ENCODE results near the gene ENC1. TPM values are rescaled to one million over a fixed set of nuclear protein-coding genes. Genes with fewer than 3 reads are reported as not detected.

ENC1 gene, protein sequence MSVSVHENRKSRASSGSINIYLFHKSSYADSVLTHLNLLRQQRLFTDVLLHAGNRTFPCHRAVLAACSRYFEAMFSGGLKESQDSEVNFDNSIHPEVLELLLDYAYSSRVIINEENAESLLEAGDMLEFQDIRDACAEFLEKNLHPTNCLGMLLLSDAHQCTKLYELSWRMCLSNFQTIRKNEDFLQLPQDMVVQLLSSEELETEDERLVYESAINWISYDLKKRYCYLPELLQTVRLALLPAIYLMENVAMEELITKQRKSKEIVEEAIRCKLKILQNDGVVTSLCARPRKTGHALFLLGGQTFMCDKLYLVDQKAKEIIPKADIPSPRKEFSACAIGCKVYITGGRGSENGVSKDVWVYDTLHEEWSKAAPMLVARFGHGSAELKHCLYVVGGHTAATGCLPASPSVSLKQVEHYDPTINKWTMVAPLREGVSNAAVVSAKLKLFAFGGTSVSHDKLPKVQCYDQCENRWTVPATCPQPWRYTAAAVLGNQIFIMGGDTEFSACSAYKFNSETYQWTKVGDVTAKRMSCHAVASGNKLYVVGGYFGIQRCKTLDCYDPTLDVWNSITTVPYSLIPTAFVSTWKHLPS
- total RNA-seq (2012; rRNA removed) (55.8 and 70.8 TPM in 2 replicates), polyA plus RNA-seq (2012; rRNA removed) (24.9 and 25.6 TPM in 2 replicates), Bru-seq, nascent RNA (percentile 94 among the genes with signal in this experiment), BruChase-seq, experiment 1, labeled RNA remaining after a 6-hour chase (percentile 61 among the genes with signal in this experiment), BruChase-seq, experiment 2, labeled RNA remaining after a 2-hour chase (percentile 95 among the genes with signal in this experiment)
- 6.4 and 35.1 TPM in 2 replicates for polyA plus RNA-seq (2012; cell fraction: cytosol; rRNA removed)
- 57.2 and 111 TPM in 2 replicates for polyA plus RNA-seq (2012; cell fraction: nucleus; rRNA removed; ENCODE audit: low replicate concordance)
- long read RNA-seq, full-length matches to known transcripts = 19 of 23 reads
- long read RNA-seq, partial matches to known transcripts = 1 of 23 reads
- long read RNA-seq, other reads (novel, unspliced or antisense) = 3 of 23 reads

DNA sequence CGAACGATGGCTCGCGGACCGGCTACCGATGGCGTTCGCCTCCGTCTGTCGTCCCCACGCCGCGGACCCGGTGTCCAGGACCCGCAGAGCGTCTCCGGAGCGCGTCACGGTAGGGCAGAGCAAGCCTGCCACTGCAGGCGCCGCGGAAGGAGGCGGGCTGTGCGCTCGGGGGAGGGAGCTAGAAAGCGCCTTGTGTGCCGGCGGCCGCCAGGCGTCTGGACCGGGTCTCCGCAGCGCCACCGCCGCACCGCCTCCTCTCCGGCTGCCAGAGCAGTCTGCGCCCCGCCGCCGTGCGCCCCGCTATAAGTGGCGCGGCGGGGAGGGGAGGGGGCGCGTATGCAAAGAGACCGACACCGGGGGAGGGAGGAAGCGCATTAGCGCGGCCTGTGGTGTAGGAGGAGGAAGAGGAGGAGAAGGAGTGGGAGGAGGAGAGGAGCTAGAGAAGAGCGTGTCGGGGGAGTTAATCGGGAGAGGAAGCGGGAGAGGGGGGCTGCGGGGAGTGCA is at the start of gene ENC1:
ENC1 (minus strand) TSS at position 279 of the 504 bp plus-strand sequence. CDS start 4,243 bp downstream, outside the sequence.
- WGBS, 2 experiments (ENCODE audit: extremely low coverage in 2 of 2, insufficient read length in 1 of 2) = 0% methylated on average over 14 of the region's 59 CpGs; no CpG with 5 or more reads in 1 of the 2 experiments
- H2AK5ac ChIP-seq (ENCODE audit: low read depth, low read length) = peak within 1 kb of the TSS; percentile 36
- H3K4ac ChIP-seq (ENCODE audit: low read depth, low read length) = peak within 1 kb of the TSS; percentile 87
- peak within 1 kb of the TSS; percentile 91 for H2BK5ac ChIP-seq (ENCODE audit: low read depth, low read length, poor library complexity, severe bottlenecking)
- DNase-seq (peak; percentile 84), ATAC-seq (ENCODE audit: low read depth) (peak; percentile 77)
- peak within 1 kb of the TSS; percentile 91 for H2AFZ ChIP-seq (replicated peaks; ENCODE audit: low read length, poor library complexity)
- ChIA-PET POLR2A (ENCODE audit: unreplicated experiment) (interaction anchor here (1.4 kb wide), 1 partner anchor 601 kb away, joined by 3 read pairs; no protein-coding TSS in a partner anchor), CTCF (interaction anchor here (0.8 to 1.3 kb wide), 5 partner anchors 97 to 738 kb away, joined by 3 to 8 read pairs (median 3); no protein-coding TSS in a partner anchor)
- BruUV-seq (replicated peaks) = no TSS peak
- H2AK9ac ChIP-seq (replicated peaks; ENCODE audit: low read depth, low read length, poor library complexity) = peak within 1 kb of the TSS; percentile 83
- peak within 1 kb of the TSS; percentile 46 for H3K18ac ChIP-seq (ENCODE audit: low read depth, low read length)
- peak within 1 kb of the TSS; percentile 82 for H3K27ac ChIP-seq (ENCODE audit: insufficient read depth, low read length)
- H4K20me1 ChIP-seq (ENCODE audit: insufficient read depth, low read length) = peaks cover 30% of the 10 kb centered on the region
- peak within 1 kb of the TSS; percentile 91 for H3K14ac ChIP-seq (replicated peaks; ENCODE audit: low read depth, low read length)
- peaks cover 16% of the 10 kb centered on the region for H3K4me1 ChIP-seq (ENCODE audit: control insufficient read depth, insufficient read depth, low read length)
- peak within 1 kb of the TSS; percentile 83 for H3K9ac ChIP-seq (ENCODE audit: low read depth, low read length)
- H3K9me1 ChIP-seq (ENCODE audit: insufficient read depth, low read length) = peaks cover 20% of the 10 kb centered on the region
- intact Hi-C loops (cut with micrococcal nuclease) (loop anchor here (5.0 kb wide), 5 partner anchors 248 to 583 kb away; no protein-coding TSS in a partner anchor), in situ Hi-C loops (cut with MboI; ENCODE audit: low sequenced_read_pairs) (loop anchor here (10.0 kb wide), 2 partner anchors 606 to 846 kb away; no protein-coding TSS in a partner anchor), dilution Hi-C loops (cut with HindIII; ENCODE audit: low sequenced_read_pairs, unreplicated experiment) (no loop called here)
- peak within 1 kb of the TSS; percentile 62; the same call in 2 of the 3 replicates for H2BK15ac ChIP-seq (ENCODE audit: low read depth, low read length)
- H3K4me2 ChIP-seq (ENCODE audit: low read depth, low read length) = peak within 1 kb of the TSS; percentile 93
- H2BK120ac ChIP-seq (ENCODE audit: low read depth, low read length) = peak within 1 kb of the TSS; percentile 81
- H4K8ac ChIP-seq (ENCODE audit: low read depth in 2 of 2, low read length in 2 of 2) = peak within 1 kb of the TSS; percentile 39 to 41; a peak in 3 of 4 replicates
- H3K4me3 ChIP-seq (ENCODE audit: insufficient read depth, low read depth, low read length) = peak within 1 kb of the TSS; percentile 95
- H3K79me1 ChIP-seq (ENCODE audit: low read depth in 1 of 2, low read length in 2 of 2) = peaks cover 5 to 41% of the 10 kb centered on the region in 2 experiments; a peak in 3 of 4 replicates
- H4K5ac ChIP-seq (ENCODE audit: low read depth, low read length) = 0 out of 2 replicates have a peak within 1 kb of the TSS, but pooled peaks have one; percentile 11
- H3K23ac ChIP-seq (ENCODE audit: low read depth, low read length) = peak within 1 kb of the TSS; percentile 95
- H4K91ac ChIP-seq (ENCODE audit: insufficient read depth, low read depth, low read length) = peak within 1 kb of the TSS; percentile 74
- H3K56ac ChIP-seq (ENCODE audit: extremely low read depth, insufficient read depth, low read length) = peak within 1 kb of the TSS; percentile 86
- H3K36me3 ChIP-seq (ENCODE audit: control insufficient read depth, insufficient read depth, low read length) = peaks cover 4% of the 10 kb centered on the region
- no peaks in the 10 kb centered on the region for H3K27me3 ChIP-seq (ENCODE audit: control insufficient read depth, insufficient read depth, low read length)
- peak within 1 kb of the TSS; percentile 54 for H2BK20ac ChIP-seq (ENCODE audit: low read depth, low read length)
- H3K9me3 ChIP-seq (ENCODE audit: control insufficient read depth, insufficient read depth, low read length) = no peaks in the 10 kb centered on the region
- no peak for TF ChIP-seq RFX5 (IDR thresholded peaks at IDR 0.05; ENCODE audit: low read depth, low read length)
- TF ChIP-seq MXI1 (IDR thresholded peaks at IDR 0.05; ENCODE audit: borderline replicate concordance, low read depth, low read length) = no peak
- TF ChIP-seq BHLHE40 (IDR thresholded peaks at IDR 0.05; ENCODE audit: low read depth, low read length) = no peak
- no peak for TF ChIP-seq NFE2L2 (IDR thresholded peaks at IDR 0.05; ENCODE audit: low read depth, low read length)
- TF ChIP-seq FOS (IDR thresholded peaks at IDR 0.05; ENCODE audit: low read depth, low read length) = no peak
- no peak for TF ChIP-seq CEBPB (IDR thresholded peaks at IDR 0.05; ENCODE audit: low read depth, low read length)
- TF ChIP-seq RAD21 (IDR thresholded peaks at IDR 0.05; ENCODE audit: low read length) = peak; percentile 43; the same call in 1 of the 2 replicates
- no peak for TF ChIP-seq CHD1 (IDR thresholded peaks at IDR 0.05; ENCODE audit: low read depth, low read length)
- TF ChIP-seq, protein P1, sequence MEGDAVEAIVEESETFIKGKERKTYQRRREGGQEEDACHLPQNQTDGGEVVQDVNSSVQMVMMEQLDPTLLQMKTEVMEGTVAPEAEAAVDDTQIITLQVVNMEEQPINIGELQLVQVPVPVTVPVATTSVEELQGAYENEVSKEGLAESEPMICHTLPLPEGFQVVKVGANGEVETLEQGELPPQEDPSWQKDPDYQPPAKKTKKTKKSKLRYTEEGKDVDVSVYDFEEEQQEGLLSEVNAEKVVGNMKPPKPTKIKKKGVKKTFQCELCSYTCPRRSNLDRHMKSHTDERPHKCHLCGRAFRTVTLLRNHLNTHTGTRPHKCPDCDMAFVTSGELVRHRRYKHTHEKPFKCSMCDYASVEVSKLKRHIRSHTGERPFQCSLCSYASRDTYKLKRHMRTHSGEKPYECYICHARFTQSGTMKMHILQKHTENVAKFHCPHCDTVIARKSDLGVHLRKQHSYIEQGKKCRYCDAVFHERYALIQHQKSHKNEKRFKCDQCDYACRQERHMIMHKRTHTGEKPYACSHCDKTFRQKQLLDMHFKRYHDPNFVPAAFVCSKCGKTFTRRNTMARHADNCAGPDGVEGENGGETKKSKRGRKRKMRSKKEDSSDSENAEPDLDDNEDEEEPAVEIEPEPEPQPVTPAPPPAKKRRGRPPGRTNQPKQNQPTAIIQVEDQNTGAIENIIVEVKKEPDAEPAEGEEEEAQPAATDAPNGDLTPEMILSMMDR (conservative IDR thresholded peaks at IDR 0.05; ENCODE audit: low read depth, low read length) = peak; percentile 53
- TF ChIP-seq POLR2A (IDR thresholded peaks at IDR 0.05; ENCODE audit: low read depth, low read length) = peak; percentile 75
- no peak for TF ChIP-seq MAFK (IDR thresholded peaks at IDR 0.05; ENCODE audit: low read depth, low read length)
- TF ChIP-seq, protein P2, sequence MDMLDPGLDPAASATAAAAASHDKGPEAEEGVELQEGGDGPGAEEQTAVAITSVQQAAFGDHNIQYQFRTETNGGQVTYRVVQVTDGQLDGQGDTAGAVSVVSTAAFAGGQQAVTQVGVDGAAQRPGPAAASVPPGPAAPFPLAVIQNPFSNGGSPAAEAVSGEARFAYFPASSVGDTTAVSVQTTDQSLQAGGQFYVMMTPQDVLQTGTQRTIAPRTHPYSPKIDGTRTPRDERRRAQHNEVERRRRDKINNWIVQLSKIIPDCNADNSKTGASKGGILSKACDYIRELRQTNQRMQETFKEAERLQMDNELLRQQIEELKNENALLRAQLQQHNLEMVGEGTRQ (IDR thresholded peaks at IDR 0.05; ENCODE audit: low read depth, low read length) = no peak

Data from IMR-90 (cell line).